GM19372 (cell line): ENCODE data around the gene TSPAN12.

Source experiments
- ATAC-seq: cut with Tn5 transposase; IDR thresholded peaks from one replicate; pipeline ENCODE4 v1.9.1; 2021; ENCODE audit warnings: mild to moderate bottlenecking, low read depth, moderate library complexity; ENCODE audit not compliant: unreplicated experiment

The TSPAN12 gene

GRCh38 chr7:120843109-120843508, 14.8 kb downstream of the TSPAN12 start:
- no peak for ATAC-seq

DNA sequence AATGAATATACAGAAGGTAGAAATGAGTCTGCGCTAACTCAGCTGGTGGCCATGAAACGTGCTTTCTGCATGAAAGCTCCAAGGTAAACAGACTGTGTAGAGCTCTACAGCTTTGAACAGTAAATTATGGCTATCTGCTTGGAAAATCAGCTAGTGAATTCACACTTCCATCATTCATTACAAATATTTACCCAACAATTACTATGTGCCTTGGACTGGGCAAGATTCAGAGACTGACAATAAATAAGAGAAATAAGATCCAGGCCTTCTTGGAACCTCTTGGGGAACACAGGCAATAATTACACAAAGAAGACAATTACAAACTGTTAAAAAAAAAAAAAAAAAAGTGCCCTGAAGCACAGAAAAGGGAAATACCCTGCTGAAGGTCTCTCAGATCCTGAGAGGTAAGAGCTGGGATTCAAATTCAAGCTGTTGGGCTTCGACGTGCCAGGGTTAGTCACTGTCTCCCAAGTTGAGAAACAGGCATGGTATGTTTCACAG, 15.8 kb downstream of the TSPAN12 start:
- ATAC-seq = no peak

GRCh38 chr7:120841608-120842007, 16.3 kb downstream of the TSPAN12 start:
- no peak for ATAC-seq

DNA sequence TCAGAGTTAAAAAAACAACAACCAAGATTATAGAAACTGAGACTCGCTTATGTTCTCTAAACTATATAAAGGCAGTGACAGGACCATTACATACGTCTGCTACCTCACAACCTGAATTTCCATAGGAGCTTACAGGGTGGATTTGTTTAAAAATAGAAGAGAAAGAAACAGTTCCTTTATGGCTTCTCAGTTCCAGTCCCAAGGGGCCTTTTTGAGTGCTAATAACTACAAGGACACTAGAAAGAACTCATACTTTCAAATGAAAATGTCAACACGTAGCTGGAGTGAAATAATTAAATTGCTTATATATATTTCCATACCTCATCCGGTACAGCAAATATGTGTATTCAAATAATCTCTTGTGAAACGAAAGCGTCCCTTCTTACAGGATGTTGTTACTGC, 19.7 kb downstream of the TSPAN12 start:
- peak; percentile 72 for ATAC-seq

DNA sequence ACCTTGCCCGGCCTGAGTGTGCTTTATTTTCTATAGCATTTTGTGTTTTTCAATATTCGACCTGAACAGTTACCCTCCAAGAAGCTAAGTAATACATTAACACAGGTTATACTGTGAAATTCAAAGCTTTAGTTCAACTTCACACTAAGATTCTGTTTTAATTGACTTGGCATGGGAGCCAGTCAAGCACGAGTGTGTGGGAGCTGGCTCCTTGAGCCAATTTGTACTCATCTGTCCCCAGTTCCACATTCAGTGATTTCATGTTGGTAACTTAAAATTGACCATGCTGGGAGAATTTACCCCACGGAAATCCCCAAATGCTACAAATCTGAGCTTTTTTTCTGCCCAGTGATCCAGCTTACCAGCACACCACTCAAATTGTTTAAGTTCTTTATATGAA, 20.3 kb downstream of the TSPAN12 start:
- ATAC-seq = peak; percentile 26

DNA sequence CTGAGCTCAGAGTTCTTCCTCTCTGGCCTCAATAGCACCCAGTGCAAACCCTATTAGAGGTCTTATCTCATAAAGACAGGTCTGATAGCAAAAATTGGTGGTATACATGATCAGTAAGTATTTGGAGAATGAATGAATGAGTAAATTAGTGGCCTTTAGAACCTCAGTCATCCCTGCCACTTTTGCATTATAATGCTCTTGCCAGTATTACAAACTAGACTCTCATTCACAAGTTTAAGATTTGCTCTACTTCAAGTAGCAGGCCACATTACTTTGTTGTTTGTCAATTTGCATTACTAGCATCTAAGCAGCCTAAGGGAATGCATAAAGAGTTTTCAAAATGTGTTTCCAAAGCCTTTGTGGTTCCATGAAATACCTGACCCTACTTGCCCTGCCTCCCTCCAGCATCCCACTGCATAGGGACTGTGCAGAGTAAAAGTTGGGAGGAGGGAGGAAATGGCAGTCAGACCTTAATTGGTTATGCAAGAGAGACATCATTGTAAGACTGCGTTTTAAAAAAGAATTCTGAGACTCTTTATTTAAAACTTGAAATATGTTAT, 21.3 kb downstream of the TSPAN12 start:
- ATAC-seq = no peak

GRCh38 chr7:120834726-120835125, 23.2 kb downstream of the TSPAN12 start:
- ATAC-seq = no peak

DNA sequence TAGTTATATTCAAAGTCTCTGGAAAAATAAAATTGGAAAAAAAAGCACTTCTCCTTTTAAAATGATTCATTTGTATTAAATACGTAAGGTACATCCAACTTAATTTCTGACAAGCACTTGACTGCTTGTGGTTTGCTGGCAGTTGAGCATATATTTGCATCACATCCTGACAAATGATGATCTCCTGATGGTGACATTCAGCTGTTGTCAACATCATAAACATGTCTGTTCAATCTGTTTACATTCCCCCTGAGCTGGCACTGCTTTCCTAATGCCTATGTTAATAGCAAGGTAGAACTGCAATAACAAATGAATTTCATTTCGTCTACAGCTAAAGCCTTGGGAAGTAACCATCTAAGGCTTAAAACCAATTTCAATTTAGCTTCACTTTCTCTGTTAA, 24.4 kb downstream of the TSPAN12 start:
- ATAC-seq = no peak

- ATAC-seq = no peak
Measured at GRCh38 chr7:120832803-120833202, 25.1 kb downstream of the TSPAN12 start.

- ATAC-seq = no peak
Measured at GRCh38 chr7:120831260-120831659, 26.7 kb downstream of the TSPAN12 start.

DNA sequence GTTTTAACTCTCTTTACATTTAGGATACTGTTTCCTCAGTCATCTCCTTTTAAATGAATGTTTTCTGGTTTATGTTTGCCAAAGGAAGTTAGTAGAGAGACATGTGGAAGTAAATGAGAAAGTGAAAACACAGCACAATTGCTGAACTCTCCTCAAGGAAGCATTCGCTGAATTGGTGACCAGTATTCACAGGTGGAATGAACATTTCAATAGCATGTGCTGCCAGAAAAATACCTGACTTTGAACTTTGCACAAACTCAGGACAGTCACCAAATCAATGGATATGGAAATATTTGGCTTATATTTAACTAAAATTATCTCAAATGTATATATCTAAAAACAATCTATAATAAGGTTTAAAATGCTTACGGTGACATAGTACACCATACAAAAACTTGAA, 28.5 kb downstream of the TSPAN12 start:
- no peak for ATAC-seq

DNA sequence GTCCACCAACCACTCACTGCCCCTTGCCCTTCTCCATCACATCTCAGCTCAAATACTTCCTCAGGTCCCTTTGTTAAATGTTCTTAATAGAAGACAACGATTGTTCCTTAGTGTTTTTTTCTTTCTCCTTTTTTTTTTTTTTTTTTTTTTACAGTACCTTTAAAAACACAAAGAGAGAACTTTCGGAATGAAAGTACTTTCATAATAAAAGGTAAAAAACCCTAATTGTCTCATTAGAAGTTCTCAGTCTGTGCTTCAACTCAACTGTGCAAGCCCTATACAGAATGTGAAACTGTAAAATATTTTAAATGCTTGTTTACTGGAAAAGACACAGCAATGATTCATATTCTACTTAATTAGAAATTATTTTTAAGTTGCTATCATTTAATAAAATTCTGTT, 29.4 kb downstream of the TSPAN12 start:
- no peak for ATAC-seq

GRCh38 chr7:120827371-120828118, 30.4 kb downstream of the TSPAN12 start:
- ATAC-seq = no peak

GRCh38 chr7:120825576-120825975, 32.4 kb downstream of the TSPAN12 start:
- no peak for ATAC-seq

DNA sequence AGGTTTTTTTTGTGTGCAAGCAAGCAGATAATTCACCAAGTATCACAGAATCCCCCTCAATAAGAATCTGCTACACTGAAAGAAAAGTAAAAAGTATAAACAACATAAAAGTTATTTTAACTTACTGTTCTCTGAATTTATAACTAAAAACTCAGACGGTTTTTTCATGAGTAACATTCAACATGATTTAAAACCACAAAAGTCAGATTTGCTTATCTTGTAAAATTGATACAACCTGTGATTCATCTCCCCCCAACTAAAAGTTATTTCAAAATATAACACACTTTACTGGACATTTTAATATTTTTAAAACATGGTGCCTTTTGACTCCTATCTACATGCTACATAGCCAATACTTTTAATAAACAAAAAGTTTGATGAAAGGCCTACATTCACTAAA, 32.8 kb downstream of the TSPAN12 start:
- ATAC-seq = no peak

- no peak for ATAC-seq
Measured at GRCh38 chr7:120819861-120820260, 38.1 kb downstream of the TSPAN12 start.

- ATAC-seq = no peak
Measured at GRCh38 chr7:120817851-120818250, 40.1 kb downstream of the TSPAN12 start.

GRCh38 chr7:120814253-120814939, 43.5 kb downstream of the TSPAN12 start:
- no peak for ATAC-seq

DNA sequence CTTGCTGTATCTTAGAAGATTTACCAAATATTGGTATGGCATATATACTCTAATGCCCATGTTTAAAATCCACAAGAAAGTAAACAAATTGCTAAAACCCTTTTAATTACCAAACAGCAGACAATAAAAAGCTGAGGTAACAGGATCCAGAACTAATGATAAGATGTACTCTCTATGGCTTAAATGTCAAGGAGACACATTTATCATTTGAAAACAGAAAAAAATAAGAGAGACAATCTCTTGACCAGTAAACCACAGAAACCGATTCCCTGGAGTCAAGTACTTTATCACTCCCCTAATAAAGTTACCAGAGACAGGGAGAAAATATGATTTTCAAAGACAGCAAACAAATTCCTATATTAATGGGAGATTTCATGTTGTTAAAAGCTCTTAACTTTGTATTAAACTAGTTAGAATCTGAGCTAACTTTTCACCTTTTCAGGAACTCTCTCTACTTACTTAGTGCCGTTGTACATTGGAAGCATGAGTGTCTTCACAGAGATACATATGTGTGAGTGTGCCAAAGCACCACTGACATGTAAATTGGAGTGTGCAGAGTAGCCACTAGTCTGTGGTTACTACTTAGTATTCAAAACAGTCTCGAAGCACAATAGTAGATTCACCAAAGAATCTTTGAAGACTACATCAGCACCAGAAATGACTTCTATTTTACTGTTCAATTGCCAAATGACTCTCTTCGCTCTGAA, 44.2 kb downstream of the TSPAN12 start:
- ATAC-seq = no peak

GRCh38 chr7:120813089-120813488, 44.9 kb downstream of the TSPAN12 start:
- ATAC-seq = no peak

DNA sequence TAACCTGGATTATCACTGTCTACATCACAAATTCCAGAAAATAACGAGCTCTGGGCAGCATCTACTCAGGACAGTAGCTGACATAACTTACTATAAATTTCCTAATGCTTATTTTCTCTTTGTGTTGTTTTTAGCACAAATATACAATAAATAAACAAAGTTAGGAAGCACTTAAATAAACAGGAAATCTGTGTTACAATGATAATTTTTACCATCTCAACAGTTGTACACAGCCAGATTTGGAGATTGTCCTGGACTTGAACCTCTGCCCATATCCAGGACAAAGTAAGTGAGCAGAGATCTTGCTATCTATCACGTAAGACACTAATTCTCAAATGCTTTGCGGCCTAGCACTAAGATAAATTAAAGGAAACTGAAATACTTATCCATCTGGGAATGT, 48.7 kb downstream of the TSPAN12 start:
- no peak for ATAC-seq
